Measurements from ENCODE around the gene ARHGAP15.

- TF ChIP-seq CTCF (IDR thresholded peaks at IDR 0.05) = no peak
- TF ChIP-seq POLR2A (IDR thresholded peaks at IDR 0.05) = no peak
These were observed 326.1 kb downstream of the ARHGAP15 start for GRCh38 chr2:143455317-143455716.

All from adrenal gland (tissue), 5 donors.